ENCODE results near the gene GAS5. TPM values are rescaled to one million over a fixed set of nuclear protein-coding genes. Genes with fewer than 3 reads are reported as not detected.

GAS5 gene
- total and polyA plus RNA-seq, 9 of the 15 experiments (the other 6 are each of a cell fraction or from before 2014, with no cell fraction given) = 565 to 1,860 (median 1,006) TPM

- TF ChIP-seq ZBTB49 (CRISPR knock-in tag; IDR thresholded peaks at IDR 0.05; ENCODE audit: borderline replicate concordance) = peak; percentile 76; the same call in 1 of the 2 replicates
- TF ChIP-seq SMAD2 (IDR thresholded peaks at IDR 0.05; ENCODE audit: low read depth, low read length) = no peak
- TF ChIP-seq ZBTB11 (CRISPR knock-in tag; IDR thresholded peaks at IDR 0.05) = peak in 1 of 3 experiments; percentile 89; a peak in 2 of 6 replicates
- peak; percentile 87 for TF ChIP-seq MEIS2 (IDR thresholded peaks at IDR 0.05; ENCODE audit: partially characterized antibody)
- peak; percentile 18; the same call in 1 of the 2 replicates for TF ChIP-seq MTA2 (IDR thresholded peaks at IDR 0.05; ENCODE audit: low read depth)
- peak; percentile 94 for TF ChIP-seq PHF8 (IDR thresholded peaks at IDR 0.05; ENCODE audit: borderline replicate concordance, low read length)
- peak; percentile 89 to 96 for TF ChIP-seq MNT (conservative IDR thresholded peaks at IDR 0.05)
- peak; percentile 69 to 72 for TF ChIP-seq NRF1 (conservative IDR thresholded peaks at IDR 0.05 in 1 of 2, IDR thresholded peaks at IDR 0.05 in 1 of 2)
- TF ChIP-seq FOXP1 (CRISPR knock-in tag; IDR thresholded peaks at IDR 0.05) = no peak; the same call in 1 of the 2 replicates
- peak; percentile 80 for TF ChIP-seq CTBP1 (IDR thresholded peaks at IDR 0.05; ENCODE audit: borderline replicate concordance)
- no peak for TF ChIP-seq ZNF518B (CRISPR knock-in tag; IDR thresholded peaks at IDR 0.05)
- no peak; the same call in 1 of the 2 replicates for TF ChIP-seq ZNF589 (CRISPR knock-in tag; IDR thresholded peaks at IDR 0.05; ENCODE audit: low read depth)
- TF ChIP-seq TFAP4 (CRISPR knock-in tag; IDR thresholded peaks at IDR 0.05; ENCODE audit: borderline replicate concordance) = peak; percentile 90
These were observed 43.3 kb downstream of the GAS5 start, which contains the start of the genes CENPL and DARS2 (continued) for GRCh38 chr1:173824315-173825081.
